HG02623 (cell line): Measurements from ENCODE around the gene RAD50.
"Not testable (repeated sequence)": the region's sequence is repeated elsewhere in the genome, so short reads cannot be mapped to it uniquely, and the experiment has no call there.

ENCODE experiments used
- ATAC-seq: cut with Tn5 transposase; IDR thresholded peaks from one replicate; pipeline ENCODE4 v1.9.1; 2021; ENCODE audit warnings: moderate library complexity; ENCODE audit not compliant: unreplicated experiment

RAD50 gene

GRCh38 chr5:132690156-132690555, 133.4 kb downstream of the RAD50 start:
- ATAC-seq, result no peak

GRCh38 chr5:132691755-132692631, 135.2 kb downstream of the RAD50 start:
- ATAC-seq, result not testable (repeated sequence)

- ATAC-seq, result no peak
These were observed 135.8 kb downstream of the RAD50 start for GRCh38 chr5:132692632-132692967.
